LHCN-M2 (cell line): ENCODE data around the gene GPR183. TPM values are rescaled to one million over a fixed set of nuclear protein-coding genes. Genes with fewer than 3 reads are reported as not detected.

ENCODE experiments used
- DNase-seq: peaks from one replicate; pipeline ENCODE4 v3.0.0-alpha.2; 2012; ENCODE audit warnings: low read depth
- total RNA-seq: library from RNA; depleted of rRNA; stranded (reverse); fragments of >200 nt; gene quantifications from 2 replicates; pipeline ENCODE4 v1.2.3, GENCODE V29; 2014

The GPR183 gene
- total RNA-seq, 1 experiment from 2014 or later: 0.11 TPM

DNA sequence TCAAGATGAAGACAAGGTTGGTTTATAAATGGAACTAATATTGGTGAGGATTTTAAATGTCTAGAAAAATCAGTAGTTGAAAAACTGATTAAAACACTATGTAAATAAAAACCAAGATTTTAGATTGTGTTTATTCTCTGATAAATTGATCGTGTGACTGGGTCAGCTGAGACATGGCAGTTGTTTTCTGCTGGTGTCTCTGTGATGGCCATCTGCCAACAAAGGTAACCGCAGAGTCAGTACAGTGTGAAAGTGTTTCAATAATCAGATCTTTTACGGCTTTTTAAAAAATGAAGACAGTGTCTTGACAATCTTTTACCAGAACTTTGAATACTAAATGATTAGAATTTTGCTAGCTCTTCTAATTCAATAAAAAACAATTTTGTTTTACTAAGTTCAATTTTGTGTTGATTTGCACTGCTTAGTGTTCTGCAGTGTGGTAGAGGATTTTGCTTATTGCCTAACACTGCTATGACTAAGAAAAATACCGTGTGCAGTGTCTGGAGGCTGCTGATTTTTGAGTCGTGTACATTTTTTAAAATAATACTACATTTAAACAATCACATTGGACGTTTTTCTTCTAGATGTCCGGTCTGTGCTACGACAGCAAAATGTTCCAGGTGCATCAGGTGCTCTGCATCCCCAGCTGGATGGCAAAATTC, 32.7 kb upstream of the GPR183 start:
- peak; percentile 73 for DNase-seq

DNA sequence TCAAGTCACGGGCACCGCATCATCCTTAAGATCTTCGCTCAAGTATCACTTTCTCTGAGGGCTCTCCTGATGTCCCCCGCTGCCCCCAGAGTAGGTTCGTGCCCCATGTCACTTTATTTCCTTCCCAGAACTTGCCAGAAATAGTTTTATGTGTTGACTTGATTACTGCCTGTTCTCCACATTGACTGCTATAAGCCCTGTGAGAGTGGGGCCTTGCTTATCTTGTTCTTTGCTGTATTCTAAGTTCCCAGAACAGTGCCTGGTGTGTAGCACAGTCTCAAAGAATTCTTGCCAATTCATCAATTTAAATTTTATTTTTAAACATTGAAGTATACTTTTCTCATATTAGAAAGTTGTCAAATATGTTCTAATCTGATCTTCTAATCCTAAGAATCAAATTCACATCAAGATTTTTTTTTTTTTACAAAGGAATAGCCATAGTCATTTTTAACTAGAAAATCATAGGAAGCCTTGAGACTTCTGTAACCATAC, 32.1 kb upstream of the GPR183 start:
- DNase-seq: no peak

DNA sequence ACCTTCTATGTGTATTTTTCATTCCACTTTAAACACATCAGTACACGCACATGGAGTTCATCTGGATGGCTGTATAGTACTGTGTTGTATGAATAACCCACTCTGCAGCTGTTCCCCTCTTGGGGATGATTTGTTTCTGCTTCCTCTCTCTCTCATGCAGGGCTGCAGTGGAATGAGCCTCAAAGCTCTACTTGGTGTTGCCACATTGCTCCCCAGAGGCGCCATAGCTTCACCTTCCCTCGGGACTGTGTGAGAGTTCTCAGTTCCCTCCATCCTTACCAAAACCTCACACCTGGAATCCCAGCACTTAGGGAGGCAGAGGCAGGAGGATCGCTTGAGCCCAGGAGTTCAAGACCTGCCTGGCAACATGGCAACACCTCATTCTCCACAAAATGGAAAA, 28.4 kb upstream of the GPR183 start:
- peak; percentile 67 for DNase-seq

DNA sequence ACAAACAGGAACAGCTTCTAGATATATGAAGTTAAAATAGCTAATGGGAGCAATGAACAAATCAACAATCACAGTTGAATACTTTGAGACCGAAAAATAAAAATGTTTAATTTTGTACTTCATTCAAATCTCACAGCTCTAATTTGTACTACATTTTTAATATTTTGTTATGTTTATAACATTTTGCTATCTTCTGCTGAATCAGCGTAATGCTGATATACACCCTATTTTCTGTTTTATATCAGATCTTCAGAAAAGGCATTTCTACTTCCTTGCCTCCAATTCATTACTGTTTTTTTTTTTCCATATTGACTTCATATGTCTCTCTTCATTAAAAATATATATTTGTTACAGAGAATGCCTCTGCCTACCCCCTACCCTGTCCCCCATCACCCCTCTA, 27.9 kb upstream of the GPR183 start:
- no peak for DNase-seq

DNA sequence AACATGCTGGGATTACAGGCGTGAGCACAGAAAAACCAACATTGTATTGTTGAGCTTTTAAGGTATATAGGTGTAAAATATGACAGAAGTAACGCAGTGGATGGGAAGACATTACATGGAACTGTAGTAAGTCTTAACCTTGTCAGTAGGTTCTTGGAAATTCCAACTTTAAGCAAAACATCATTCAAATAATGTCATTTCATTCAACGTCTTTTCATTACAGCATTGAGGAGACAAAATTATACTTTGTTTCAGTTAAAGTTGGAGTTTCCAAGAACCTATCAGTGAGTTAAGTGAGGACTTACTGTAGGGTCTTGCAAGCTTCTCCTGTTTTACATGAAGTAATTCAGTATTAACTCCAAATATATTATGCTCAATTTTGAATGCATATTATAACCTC, 27.0 kb upstream of the GPR183 start:
- no peak for DNase-seq

DNA sequence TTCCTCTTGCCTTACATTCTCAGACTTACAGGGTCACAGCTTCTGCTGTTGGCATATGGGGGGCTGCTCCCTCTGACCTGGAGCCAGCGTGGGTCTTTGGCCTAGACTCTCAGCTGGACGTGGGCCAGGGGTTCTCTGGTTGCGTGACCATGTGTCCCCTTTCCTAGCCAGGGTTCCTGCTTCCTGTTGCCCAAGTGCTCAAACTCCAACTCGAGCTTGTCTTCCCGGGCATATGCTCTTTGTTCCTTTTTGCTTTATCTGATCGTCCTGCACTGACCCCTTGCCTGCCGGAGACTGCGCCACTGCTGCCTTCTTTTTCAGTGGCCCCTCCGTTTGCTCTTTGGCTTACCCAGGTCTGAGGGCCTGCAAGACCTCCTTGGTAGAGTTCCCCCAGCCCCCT, 25.3 kb upstream of the GPR183 start:
- DNase-seq: no peak

DNA sequence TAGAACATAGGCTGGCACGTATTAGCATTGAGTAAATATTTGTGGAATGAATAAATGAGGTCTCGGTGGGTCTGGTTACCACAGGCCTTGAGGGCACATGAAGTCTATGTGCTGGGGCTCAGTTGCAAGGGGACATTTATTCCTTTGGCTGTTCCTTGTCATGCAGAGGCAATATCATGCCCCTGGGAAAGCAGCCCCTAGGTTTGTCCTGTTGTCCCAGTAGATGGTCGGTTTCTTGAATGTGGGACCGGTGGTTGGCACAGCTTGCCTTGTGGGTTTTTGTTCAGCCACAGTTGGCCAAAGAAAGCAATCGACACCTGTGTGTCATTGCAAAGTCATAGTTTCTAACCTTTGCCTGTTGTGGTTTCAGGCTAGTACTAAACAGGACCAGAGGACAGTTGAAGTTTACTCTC, 24.7 kb upstream of the GPR183 start:
- peak; percentile 81 for DNase-seq

DNA sequence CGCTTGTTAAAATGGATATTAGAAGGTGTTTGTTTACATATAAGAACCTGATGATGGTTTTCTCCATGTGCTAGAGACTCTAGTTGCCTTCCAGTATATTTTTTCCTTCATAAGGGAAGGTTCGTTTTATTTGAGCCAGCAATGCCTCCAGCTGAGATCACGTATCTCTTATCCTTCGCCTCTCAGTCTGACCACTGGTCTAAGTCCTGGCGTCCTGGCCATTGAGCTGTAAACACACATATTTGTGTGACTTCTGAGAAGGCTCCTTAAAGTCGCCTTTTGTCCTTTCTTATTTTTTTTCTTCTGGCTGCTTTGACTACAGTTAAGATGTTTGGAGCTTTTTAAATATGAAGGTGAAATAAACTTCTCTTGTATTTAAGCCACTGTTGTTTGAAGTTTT, 23.7 kb upstream of the GPR183 start:
- no peak for DNase-seq

DNA sequence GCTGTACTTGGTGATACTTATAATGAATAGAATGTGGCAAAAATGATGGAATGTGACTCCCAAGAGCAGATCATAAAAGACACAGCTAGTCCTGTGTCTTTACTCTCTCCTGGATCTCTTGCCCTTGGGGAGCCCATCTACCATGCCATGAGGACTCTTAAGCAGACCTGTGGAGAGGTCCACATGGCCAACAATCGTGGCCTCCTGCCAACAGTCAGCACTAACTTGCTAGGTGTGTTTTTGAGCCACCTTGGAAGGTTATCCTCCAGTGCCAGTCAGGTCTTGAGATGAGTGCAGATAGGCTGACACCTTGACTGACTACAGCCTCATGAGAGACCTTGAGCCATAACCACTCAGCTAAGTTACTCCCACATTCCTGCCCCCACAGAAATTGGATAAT, 22.3 kb upstream of the GPR183 start:
- no peak for DNase-seq

DNA sequence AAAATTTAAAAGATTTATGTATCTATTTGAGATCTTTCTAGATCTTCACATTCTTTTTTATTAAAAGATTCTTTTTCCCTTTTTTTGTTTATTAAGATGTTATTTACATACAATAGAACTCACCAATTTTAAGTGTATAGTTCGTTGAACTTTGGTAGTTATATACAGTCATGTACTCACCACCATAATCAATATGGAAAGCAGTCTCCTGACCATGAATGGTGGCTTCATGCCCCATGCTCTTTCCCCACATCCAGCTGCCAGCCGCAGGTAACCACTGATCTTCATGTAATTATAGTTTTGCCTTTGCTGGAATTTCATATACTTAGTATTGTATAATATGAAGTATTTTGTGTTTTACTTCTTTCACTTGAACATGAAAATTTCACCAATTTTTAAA, 20.6 kb upstream of the GPR183 start:
- no peak for DNase-seq

DNA sequence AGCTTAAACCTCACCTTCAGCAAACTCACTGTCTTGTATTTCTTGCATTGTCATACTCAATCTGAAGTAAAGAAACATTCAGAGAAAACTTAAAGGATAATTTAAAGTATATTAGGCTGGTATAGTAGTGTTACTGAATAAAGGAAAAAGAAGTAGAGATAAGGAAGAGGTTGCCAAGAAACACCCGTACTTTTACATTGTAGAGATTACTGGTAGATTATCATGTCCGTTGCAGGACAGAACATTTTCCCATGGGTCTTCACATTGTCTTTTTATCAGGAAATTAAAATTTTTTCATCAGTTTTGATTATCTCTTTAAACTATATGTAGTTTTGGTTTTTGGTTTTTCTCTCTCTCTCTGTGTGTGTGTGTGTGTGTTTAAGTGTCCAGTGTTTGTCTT, 19.9 kb upstream of the GPR183 start:
- no peak for DNase-seq

DNA sequence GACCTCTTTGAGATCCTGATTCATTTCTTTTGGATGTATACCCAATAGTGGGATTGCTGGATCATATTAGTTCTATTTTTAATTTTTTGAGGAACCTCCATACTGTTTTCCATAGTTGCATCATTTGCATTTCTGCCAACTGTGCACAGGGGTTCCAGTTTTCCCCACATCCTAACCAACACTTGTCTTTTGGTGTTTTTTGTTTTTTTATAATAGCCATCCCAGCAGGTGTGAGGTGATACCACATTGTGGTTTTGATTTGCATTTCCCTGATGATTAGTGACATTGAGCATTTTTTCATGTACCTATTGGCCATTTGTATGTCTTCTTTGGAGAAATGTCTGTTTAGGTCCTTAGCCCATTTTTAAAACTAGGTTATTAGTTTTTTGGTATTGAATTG, 18.8 kb upstream of the GPR183 start:
- DNase-seq: no peak

DNA sequence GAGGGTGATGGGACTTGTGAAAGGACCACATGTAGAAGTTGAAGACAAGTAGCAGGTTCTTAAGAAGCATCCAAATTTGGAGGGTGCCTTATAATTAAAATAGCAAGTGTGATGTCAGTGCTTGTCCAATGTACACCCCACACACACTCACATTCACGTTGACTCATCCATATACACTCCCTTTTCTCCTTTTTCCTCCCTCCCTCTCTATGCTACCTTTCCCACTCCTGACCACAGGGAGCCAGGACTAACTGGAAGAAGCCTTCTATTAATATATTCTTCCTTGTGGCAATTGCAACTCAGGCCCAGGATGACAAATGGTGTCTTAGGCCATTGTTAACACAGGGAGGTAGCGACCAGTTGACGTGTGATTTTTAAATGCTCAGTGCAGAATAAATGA, 16.3 kb upstream of the GPR183 start:
- peak; percentile 50 for DNase-seq

DNA sequence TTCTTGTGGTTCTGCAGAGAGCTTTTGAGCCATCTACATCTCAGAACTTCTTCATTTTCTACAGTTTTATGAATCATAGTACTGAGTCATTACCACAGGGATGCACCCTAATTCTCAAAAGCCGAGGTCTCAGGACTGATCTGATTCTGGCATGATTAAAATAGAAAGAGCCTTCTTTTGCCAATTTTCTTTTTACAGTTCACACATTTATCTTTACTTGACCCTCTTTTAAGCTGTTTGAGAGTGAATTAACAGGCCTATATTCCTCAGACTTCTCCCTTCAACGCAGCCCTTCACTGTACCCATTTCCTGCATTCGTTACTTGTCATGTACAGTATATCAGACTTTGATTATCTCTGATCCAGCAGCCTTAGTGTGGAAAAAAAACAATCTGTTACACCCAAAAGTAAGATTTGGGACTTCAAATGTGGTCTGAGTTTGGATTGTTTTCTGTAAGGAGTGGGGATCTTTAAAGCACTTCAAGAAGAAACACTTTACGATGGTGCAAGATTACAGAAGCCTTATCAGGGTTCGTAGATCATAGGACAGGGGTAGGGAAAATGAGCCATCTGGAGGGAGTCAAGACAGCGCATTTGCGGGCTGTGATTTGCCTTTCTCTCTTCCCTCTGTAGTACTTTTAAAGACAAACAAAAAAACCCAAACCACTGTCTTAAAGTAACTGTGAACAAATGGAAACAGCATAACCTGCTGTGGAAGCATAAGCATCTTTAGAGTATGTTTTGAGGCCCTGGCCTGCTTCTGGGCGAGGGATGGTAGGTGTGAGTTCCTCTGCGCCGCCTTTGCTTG, 15.3 kb upstream of the GPR183 start:
- DNase-seq: peak; percentile 88

DNA sequence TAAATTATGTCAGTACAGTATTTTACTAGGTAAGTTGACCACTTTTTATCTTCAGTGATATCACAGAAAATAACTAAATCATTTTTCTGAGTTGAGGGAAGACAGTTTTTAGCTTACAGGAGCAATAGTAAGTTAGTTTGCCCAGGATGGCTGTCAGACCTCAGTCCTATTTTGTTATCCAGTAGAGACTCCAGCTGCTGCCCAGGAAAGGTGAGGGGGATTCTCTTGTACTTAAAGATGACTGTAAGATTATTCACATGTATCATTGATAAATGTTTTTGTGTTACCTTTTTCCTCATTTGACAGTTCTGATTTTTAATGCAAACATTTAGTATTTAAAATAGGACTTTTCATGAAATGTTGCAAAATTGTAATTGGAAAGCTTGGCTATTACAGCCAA, 14.5 kb upstream of the GPR183 start:
- DNase-seq: no peak

DNA sequence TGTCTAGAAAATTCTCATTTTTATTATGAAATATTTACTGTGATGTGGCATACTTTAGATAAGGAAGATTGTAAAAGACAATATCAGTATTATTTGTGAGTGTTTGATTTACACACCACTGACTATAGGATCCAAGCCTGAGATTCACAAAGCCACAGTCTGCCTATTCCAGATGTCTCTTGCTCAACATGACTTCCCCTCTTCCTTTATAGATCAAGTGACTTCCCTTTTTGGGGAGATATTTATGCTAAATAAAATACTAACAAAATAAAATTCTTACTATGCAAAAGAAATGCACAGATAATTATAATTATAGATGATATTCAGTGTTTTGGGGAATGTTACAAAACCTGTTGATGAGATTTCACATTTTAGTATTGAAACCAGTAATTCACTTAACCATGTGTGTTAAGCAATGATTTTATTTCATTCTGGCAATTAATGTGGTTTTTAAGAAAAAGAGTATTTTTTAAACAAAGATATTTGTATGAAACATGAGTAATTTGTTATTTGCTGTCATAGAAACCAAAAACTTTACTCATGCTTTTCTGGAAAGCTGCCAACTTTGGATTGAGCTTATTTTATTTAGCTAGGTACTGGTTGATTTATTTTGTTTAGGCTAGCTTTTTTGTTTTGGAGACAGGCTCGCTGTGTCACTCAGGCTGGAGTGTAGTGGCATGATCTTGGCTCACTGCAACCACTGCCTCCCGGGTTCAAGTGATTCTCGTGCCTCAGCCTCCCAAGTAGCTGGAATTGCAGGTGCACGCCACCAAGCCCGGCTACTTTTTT, 13.7 kb upstream of the GPR183 start:
- DNase-seq: peak; percentile 96

DNA sequence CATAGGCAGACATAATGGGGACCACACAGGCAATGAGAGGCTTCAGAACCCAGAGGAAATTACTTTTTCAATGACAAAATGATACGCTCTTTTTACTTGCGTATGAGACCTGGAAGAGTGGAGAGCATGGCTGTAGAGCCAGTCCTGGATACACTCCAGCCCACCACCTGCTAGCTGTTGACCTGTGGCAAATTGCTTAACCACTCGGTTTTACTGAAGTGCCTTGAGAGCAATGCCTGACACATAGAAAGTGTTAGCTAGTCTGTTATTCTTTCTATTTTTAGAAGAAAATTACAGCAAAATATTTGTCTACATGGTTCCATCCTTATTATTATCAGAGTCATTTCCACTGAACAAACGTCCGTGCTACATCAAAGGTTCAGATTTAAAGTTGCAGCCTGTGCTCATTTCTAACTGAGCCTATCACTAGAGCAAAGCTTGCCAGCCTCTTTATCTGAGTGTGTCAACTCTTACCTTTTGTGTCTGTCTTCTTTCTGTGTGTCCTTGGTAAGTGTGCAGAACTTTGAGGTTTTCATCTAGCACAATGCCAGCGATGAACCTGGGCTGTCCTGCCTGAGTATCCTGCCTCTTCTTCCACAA, 9.6 kb upstream of the GPR183 start:
- peak; percentile 60 for DNase-seq

DNA sequence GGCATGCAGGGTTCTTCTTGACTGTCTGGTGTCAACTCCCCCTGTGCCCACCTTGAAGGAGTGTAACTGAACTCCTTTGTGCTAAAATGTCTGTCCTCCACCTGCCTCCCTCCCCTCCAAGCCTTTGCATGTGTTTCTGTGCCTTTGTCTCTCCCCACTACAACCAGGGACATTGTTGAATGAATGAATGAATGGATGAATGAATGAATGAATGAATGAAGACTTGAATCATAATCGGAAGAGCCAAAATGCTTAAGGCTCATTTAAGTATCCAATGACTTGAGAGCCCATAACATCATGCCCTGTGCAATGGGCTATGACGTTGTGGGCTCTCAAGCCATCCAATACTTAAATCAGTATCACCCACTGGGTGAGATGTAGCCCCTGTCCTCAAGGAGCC, 9.0 kb upstream of the GPR183 start:
- no peak for DNase-seq

DNA sequence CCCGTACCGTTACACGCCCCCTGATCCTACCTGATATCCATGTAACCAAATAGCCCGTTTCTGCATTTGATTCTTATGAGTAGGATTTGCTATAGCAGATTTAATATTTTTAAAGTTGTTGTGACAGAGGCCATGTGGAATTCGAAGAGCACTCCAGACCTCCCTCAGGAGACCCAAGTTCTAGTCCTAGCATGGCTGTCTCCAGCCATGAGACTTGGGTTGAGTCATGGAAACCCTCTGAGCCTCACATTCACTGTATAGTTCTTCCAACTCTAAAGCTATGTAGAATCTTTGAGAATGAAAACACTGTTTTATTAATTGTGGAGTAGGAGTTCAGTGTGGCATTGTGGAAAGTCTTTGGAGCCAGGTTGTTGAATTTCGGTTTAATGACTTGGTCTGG, 8.0 kb upstream of the GPR183 start:
- DNase-seq: no peak

DNA sequence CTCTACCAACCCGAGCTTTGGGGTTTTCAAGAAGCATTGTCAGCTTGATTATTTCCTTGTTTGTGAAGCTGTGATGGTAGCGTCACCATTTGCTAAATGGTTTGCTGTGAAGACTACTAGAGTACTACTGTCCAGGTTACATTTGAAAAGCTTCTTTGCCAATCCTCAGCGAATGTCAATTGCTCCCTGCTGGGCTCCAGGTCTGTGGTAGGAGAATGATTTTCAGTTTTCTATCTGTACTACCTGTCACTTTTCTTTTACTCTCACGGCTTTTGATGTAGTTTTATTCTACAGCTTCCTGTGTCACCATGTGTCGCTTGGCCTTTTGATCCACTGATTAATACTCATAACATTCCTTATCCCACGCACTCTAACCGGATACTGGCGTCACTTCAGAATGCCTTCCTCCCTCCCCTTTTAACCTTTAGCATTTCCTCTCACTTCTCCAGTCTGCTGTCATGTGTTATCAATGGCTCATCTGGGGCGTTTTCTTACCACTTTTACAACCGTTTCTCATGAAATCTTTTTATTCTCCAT, 7.5 kb upstream of the GPR183 start:
- peak; percentile 52 for DNase-seq

DNA sequence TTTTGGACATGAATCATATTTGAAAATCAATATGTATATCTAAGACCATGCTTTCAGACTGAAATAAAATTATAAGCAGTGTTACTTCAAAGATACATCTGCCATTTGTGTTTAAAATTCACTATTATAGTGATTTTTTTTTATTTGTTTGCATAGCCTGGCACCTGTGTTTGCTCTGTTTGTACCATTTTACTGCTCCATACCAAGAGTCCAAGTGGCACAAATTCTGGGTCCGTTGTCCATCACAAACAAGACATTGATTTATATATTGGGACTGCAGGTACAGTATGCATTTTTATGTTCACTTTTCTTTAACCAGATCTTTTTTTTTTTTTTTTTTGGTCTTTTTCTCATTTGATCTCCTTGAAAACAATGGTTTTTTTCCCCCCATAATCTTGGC, 6.7 kb upstream of the GPR183 start:
- DNase-seq: no peak

DNA sequence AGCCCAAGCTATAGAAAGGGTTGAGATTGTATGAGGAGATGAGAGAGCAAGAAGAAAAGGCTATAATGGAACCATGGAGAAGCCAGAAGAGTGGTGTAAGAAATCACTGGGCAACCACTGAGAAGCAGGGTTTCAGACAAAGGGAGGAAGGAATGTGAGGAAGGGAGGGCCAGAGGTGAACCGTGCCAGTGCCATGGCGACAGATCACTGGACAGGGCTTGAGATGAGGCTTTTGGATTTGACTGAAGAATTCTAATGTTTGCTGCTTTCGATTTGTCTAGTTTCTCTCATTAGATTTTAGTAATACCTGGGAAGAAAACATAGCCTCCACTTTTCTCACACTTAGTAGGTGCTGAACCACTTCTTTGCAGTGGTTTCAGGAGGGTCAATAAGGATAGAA, 6.3 kb upstream of the GPR183 start:
- peak; percentile 40 for DNase-seq
